Measurements from ENCODE around the gene C1QB. TPM values are rescaled to one million over a fixed set of nuclear protein-coding genes. Genes with fewer than 3 reads are reported as not detected.

Gene C1QB
- total RNA-seq, 1 experiment from 2014 or later = not detected

DNA sequence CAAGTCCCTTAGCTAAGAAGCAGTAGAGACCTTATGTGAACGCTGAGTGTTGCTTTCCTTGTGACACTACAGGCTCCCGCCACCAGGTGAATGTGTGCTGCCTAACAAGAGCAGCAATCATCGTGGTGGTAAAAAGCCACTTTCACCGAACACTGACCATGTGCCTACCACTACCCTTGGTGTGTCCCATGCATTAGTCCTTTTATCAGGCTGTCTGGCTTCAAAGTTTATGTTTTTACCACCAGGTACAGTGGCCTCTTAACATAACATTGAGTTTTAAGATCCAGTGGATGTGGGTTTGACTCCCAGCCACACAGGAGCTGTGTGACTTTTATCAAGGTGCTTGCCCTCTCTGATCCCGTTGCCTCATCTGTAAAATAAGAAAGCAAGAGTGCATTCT, 1.7 kb downstream of the C1QB start:
- Mint-ChIP-seq H3K4me3 (ENCODE audit: unreplicated experiment) (no peak overlapping the region), H3K9me3 (ENCODE audit: unreplicated experiment) (peaks cover 8% of the 10 kb centered on the region), H3K27ac (ENCODE audit: low read depth, unreplicated experiment) (no peak overlapping the region), H3K36me3 (ENCODE audit: insufficient read depth, unreplicated experiment) (no peaks in the 10 kb centered on the region), H3K27me3 (ENCODE audit: insufficient read depth, unreplicated experiment) (peaks cover 97% of the 10 kb centered on the region), H3K4me1 (ENCODE audit: insufficient read depth, unreplicated experiment) (no peaks in the 10 kb centered on the region)
- TF ChIP-seq, protein P1, sequence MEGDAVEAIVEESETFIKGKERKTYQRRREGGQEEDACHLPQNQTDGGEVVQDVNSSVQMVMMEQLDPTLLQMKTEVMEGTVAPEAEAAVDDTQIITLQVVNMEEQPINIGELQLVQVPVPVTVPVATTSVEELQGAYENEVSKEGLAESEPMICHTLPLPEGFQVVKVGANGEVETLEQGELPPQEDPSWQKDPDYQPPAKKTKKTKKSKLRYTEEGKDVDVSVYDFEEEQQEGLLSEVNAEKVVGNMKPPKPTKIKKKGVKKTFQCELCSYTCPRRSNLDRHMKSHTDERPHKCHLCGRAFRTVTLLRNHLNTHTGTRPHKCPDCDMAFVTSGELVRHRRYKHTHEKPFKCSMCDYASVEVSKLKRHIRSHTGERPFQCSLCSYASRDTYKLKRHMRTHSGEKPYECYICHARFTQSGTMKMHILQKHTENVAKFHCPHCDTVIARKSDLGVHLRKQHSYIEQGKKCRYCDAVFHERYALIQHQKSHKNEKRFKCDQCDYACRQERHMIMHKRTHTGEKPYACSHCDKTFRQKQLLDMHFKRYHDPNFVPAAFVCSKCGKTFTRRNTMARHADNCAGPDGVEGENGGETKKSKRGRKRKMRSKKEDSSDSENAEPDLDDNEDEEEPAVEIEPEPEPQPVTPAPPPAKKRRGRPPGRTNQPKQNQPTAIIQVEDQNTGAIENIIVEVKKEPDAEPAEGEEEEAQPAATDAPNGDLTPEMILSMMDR (IDR thresholded peaks at IDR 0.05; ENCODE audit: unreplicated experiment) = no peak
- no TSS peak for BruUV-seq (replicated peaks)
- CTCF ChIA-PET = interaction anchor here (0.8 kb wide), 1 partner anchor 44 kb away, joined by 3 read pairs; no protein-coding TSS in a partner anchor
- POLR2A ChIA-PET = no interaction called here
- intact Hi-C loops (cut with micrococcal nuclease) = no loop called here
- DNase-seq (ENCODE audit: unreplicated experiment) = no peak

DNA sequence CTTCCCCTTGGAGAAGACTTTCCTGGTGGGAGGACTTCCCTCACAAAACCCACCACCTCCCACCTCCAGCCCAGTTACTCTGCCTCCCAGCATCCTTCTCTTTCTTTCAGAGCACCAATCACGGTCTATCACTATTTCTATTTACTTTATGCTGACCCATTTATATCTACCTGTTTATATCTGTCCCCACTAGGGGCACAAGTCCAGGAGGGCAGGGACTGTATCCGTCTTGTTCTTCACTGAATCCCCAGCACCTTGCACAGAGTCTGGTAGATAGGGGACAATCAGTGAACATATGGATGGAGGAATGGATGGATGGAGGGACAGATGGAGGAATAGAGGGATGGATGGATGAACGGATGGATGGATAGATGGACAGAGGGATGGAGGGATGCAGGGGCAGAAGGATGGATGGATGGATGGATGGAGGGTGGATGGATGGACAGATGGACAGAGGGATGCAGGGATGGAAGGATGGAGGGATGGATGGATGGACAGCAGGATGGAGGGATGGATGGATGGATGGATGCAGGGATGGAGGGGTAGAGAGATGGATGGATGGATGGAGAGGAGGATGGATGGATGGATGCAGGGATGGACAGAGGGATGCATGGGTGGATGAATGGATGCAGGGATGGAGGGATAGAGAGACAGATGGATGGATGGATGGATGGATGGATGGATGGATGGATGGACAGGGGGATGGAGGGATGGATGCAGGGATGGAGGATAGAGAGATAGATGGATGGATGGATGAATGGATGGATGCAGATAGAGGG, 5.5 kb downstream of the C1QB start:
- H3K9me3 Mint-ChIP-seq (ENCODE audit: unreplicated experiment) = peaks cover 8% of the 10 kb centered on the region
- peaks cover 86% of the 10 kb centered on the region for H3K27me3 Mint-ChIP-seq (ENCODE audit: insufficient read depth, unreplicated experiment)
- H3K4me3 Mint-ChIP-seq (ENCODE audit: unreplicated experiment) = no peak overlapping the region
- no peak for DNase-seq (ENCODE audit: unreplicated experiment)
- H3K4me1 Mint-ChIP-seq (ENCODE audit: insufficient read depth, unreplicated experiment) = no peaks in the 10 kb centered on the region
- H3K27ac Mint-ChIP-seq (ENCODE audit: low read depth, unreplicated experiment) = no peak overlapping the region
- intact Hi-C loops (cut with micrococcal nuclease) = no loop called here
- no TSS peak for BruUV-seq (replicated peaks)
- CTCF ChIA-PET = interaction anchor here (1.2 kb wide), 1 partner anchor 16 kb away, joined by 3 read pairs; no protein-coding TSS in a partner anchor
- H3K36me3 Mint-ChIP-seq (ENCODE audit: insufficient read depth, unreplicated experiment) = peaks cover 6% of the 10 kb centered on the region
- POLR2A ChIA-PET = interaction anchor here (0.6 kb wide), 1 partner anchor 14 kb away, joined by 3 read pairs; no protein-coding TSS in a partner anchor
- TF ChIP-seq, protein P1 (IDR thresholded peaks at IDR 0.05; ENCODE audit: unreplicated experiment) = peak; percentile 23

DNA sequence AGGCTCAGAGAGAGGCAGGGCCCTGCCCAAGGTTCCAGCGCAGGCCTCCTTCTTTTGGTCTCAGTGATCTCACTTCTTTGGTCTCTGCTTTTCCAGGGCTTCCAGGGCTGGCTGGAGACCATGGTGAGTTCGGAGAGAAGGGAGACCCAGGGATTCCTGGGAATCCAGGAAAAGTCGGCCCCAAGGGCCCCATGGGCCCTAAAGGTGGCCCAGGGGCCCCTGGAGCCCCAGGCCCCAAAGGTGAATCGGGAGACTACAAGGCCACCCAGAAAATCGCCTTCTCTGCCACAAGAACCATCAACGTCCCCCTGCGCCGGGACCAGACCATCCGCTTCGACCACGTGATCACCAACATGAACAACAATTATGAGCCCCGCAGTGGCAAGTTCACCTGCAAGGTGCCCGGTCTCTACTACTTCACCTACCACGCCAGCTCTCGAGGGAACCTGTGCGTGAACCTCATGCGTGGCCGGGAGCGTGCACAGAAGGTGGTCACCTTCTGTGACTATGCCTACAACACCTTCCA, 7.7 kb downstream of the C1QB start:
- TF ChIP-seq, protein P1 (IDR thresholded peaks at IDR 0.05; ENCODE audit: unreplicated experiment) = no peak
- peaks cover 8% of the 10 kb centered on the region for H3K9me3 Mint-ChIP-seq (ENCODE audit: unreplicated experiment)
- BruUV-seq (replicated peaks) = no TSS peak
- peaks cover 6% of the 10 kb centered on the region for H3K36me3 Mint-ChIP-seq (ENCODE audit: insufficient read depth, unreplicated experiment)
- H3K4me3 Mint-ChIP-seq (ENCODE audit: unreplicated experiment) = no peak overlapping the region
- no peak for DNase-seq (ENCODE audit: unreplicated experiment)
- ChIA-PET CTCF (no interaction called here), POLR2A (no interaction called here)
- peaks cover 82% of the 10 kb centered on the region for H3K27me3 Mint-ChIP-seq (ENCODE audit: insufficient read depth, unreplicated experiment)
- intact Hi-C loops (cut with micrococcal nuclease) = no loop called here
- no peaks in the 10 kb centered on the region for H3K4me1 Mint-ChIP-seq (ENCODE audit: insufficient read depth, unreplicated experiment)
- H3K27ac Mint-ChIP-seq (ENCODE audit: low read depth, unreplicated experiment) = no peak overlapping the region

DNA sequence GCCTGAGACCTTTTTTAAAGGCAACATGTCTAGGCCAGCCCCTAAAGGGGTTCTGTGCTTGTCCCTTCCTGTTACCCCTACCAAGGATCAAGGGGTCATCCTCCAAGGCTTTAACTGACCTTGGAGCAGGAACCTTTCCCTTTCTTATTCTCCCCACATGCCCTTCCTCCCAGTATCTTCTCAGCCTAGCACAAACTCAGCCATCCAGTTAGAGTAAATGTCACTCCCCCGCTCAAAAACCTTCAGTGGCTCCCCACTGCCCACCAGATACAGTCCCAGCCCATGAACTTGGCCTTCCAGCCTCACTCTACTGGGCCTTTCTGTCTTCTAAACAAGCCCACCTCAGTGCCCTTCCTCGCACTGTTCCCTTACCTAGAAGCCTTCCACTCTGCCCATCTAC, 8.8 kb downstream of the C1QB start:
- intact Hi-C loops (cut with micrococcal nuclease) = no loop called here
- no TSS peak for BruUV-seq (replicated peaks)
- Mint-ChIP-seq H3K27me3 (ENCODE audit: insufficient read depth, unreplicated experiment) (peaks cover 74% of the 10 kb centered on the region), H3K4me1 (ENCODE audit: insufficient read depth, unreplicated experiment) (no peaks in the 10 kb centered on the region), H3K36me3 (ENCODE audit: insufficient read depth, unreplicated experiment) (peaks cover 6% of the 10 kb centered on the region), H3K9me3 (ENCODE audit: unreplicated experiment) (peaks cover 8% of the 10 kb centered on the region), H3K4me3 (ENCODE audit: unreplicated experiment) (no peak overlapping the region), H3K27ac (ENCODE audit: low read depth, unreplicated experiment) (no peak overlapping the region)
- POLR2A ChIA-PET = no interaction called here
- no peak for DNase-seq (ENCODE audit: unreplicated experiment)
- CTCF ChIA-PET = interaction anchor here (0.5 kb wide), 1 partner anchor 21 kb away, joined by 3 read pairs; no protein-coding TSS in a partner anchor
- TF ChIP-seq, protein P1 (IDR thresholded peaks at IDR 0.05; ENCODE audit: unreplicated experiment) = no peak

Data from MCF 10A (cell line).